ENCODE data around the gene TCEAL1.
"Not testable (repeated sequence)": the region's sequence is repeated elsewhere in the genome, so short reads cannot be mapped to it uniquely, and the experiment has no call there.

Gene TCEAL1, protein sequence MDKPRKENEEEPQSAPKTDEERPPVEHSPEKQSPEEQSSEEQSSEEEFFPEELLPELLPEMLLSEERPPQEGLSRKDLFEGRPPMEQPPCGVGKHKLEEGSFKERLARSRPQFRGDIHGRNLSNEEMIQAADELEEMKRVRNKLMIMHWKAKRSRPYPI

DNA sequence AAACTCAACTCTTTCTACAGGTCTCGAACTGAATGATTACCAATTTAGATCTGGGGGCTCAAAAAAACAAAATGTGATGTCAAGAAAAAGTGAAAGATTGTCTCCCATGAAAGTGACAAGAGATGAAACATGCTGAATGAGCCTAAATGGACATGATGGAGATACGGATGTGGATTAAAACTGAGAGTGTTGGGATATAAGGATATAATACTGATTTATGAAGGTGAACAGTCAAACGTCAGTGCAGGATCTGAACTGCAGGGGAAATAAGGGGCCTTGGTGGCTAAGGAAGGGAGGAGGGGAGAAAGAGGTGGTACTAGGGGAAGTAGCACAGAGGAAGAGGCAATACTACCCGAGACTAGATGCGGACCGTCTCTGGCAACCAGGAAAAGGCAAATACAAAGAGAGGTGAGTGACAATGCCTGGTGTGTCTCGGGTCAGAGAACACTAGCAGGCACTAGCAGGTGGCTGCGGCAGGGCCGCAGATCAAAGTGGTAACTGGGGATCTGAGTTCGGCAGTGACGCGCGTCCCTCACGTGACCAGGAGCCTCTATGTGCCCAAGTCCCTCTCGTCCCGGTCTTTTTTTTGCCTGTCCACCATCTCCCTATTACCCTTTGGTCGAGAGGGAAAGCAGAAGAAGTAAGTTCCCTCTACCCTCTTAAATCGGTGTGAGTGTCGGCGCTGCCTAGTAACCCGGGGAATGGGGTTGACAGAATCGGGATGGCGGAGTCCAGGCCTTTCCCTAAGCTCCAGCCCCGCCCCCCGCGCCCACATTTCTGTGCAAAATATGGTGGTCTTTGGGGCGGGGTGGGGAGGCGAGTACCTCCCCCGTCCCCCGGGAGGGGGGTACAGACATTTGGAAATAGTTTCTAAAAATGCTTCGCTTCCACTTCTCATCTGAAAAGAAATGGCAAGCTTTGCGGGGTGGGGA, at the start of gene TCEAL1:
Gene TCEAL1, plus strand, starts transcription at position 590 of the 932 bp plus-strand sequence. CDS start 942 bp downstream, outside the sequence.
- H3K9me3 Mint-ChIP-seq = no peaks in the 10 kb centered on the region
- peaks cover 18% of the 10 kb centered on the region for H3K4me1 Mint-ChIP-seq
- peak within 1 kb of the TSS; percentile 89 for H3K27ac Mint-ChIP-seq
- DNase-seq (ENCODE audit: low spot score in 2 of 2) (peak in 1 of 2 donors; percentile 54), ATAC-seq (peak; percentile 77)
- H3K4me3 Mint-ChIP-seq = peak within 1 kb of the TSS; percentile 86
- no peaks in the 10 kb centered on the region for H3K36me3 Mint-ChIP-seq

- H3K36me3 Mint-ChIP-seq = no peaks in the 10 kb centered on the region
- no peak overlapping the region for H3K27ac Mint-ChIP-seq
- ATAC-seq (no peak), DNase-seq (ENCODE audit: low spot score in 2 of 2) (no peak)
- peak overlapping the region; percentile 74 for H3K4me3 Mint-ChIP-seq
- peaks cover 14% of the 10 kb centered on the region for H3K4me1 Mint-ChIP-seq
- no peaks in the 10 kb centered on the region for H3K9me3 Mint-ChIP-seq
Observed at GRCh38 chrX:103584596-103584995, 44.2 kb upstream of the TCEAL1 start.

- DNase-seq (ENCODE audit: low spot score in 2 of 2) = peak in 1 of 2 donors; percentile 44
- H3K36me3 Mint-ChIP-seq = no peaks in the 10 kb centered on the region
- H3K27ac Mint-ChIP-seq = peak within 1 kb of the TSS; percentile 64
- H3K9me3 Mint-ChIP-seq = no peaks in the 10 kb centered on the region
- H3K4me3 Mint-ChIP-seq = peak within 1 kb of the TSS; percentile 74
- H3K4me1 Mint-ChIP-seq = peaks cover 14% of the 10 kb centered on the region
- ATAC-seq = peak; percentile 76
Observed at GRCh38 chrX:103585411-103586313, 43.1 kb upstream of the TCEAL1 start, which contains the start of gene TCEAL4. Gene TCEAL4 (plus strand): TSS chrX:103585515. CDS start chrX:103586676, 1,161 bp downstream.

DNA sequence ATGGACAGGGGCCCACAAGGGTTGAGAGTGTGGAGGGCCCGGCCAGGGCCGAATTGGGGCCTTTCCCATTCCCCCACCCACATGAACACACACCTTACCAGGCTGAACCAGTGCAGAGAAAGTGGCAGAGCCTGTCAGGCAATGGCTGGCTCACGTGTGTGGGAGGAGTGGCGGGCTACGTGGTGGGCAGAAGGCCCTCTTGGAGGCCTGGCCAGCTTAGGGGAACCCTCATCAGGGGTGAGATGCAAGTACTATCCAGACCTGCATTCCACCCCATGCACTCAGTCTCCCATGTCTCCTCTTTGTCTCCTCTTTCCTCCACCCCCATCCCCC, 42.5 kb upstream of the TCEAL1 start:
- Mint-ChIP-seq H3K9me3 (no peaks in the 10 kb centered on the region), H3K27ac (peak overlapping the region; percentile 64), H3K4me1 (peaks cover 14% of the 10 kb centered on the region), H3K36me3 (no peaks in the 10 kb centered on the region), H3K4me3 (peak overlapping the region; percentile 74)
- DNase-seq (ENCODE audit: low spot score in 2 of 2) (no peak), ATAC-seq (peak; percentile 21)

- ATAC-seq (no peak), DNase-seq (ENCODE audit: low spot score in 2 of 2) (no peak)
- Mint-ChIP-seq H3K4me3 (peak overlapping the region; percentile 74), H3K36me3 (no peaks in the 10 kb centered on the region), H3K9me3 (no peaks in the 10 kb centered on the region), H3K27ac (no peak overlapping the region), H3K4me1 (peaks cover 14% of the 10 kb centered on the region)
Observed at GRCh38 chrX:103586659-103587058, 42.1 kb upstream of the TCEAL1 start.

DNA sequence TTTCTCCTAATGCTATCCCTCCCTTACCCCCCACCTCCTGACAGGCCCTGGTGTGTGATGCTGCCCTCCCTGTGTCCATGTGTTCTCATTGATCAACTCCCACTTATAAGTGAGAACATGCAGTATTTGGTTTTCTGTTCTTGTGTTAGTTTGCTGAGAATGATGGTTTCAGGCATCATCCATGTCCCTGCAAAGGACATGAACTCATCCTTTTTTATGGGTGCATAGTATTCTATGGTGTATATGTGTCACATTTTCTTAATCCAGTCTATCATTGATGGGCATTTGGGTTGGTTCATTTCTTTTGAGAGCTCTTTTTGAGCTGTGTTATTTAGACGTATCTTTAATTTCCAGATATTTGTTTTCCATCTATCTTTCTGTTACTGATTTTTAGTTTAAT, 36.5 kb upstream of the TCEAL1 start:
- not testable (repeated sequence) for H3K4me3 Mint-ChIP-seq; DNase-seq (ENCODE audit: low spot score in 2 of 2); H3K9me3 Mint-ChIP-seq; H3K36me3 Mint-ChIP-seq; ATAC-seq; H3K27ac Mint-ChIP-seq; H3K4me1 Mint-ChIP-seq

- not testable (repeated sequence) for H3K9me3 Mint-ChIP-seq; H3K4me1 Mint-ChIP-seq; DNase-seq (ENCODE audit: low spot score in 2 of 2); H3K27ac Mint-ChIP-seq; H3K4me3 Mint-ChIP-seq; H3K36me3 Mint-ChIP-seq; ATAC-seq
Observed at GRCh38 chrX:103595202-103595601, 33.6 kb upstream of the TCEAL1 start.

GRCh38 chrX:103607364-103608305, 21.1 kb upstream of the TCEAL1 start, which contains the start of gene TCEAL3:
Gene TCEAL3 (plus strand): TSS chrX:103607963. CDS start chrX:103609065, 1,102 bp downstream.
- ATAC-seq (peak; percentile 86), DNase-seq (ENCODE audit: low spot score in 2 of 2) (peak in 1 of 2 donors; percentile 57)
- Mint-ChIP-seq H3K4me1 (peaks cover 6% of the 10 kb centered on the region), H3K36me3 (peaks cover 6% of the 10 kb centered on the region), H3K27ac (peak within 1 kb of the TSS; percentile 65), H3K9me3 (no peaks in the 10 kb centered on the region), H3K4me3 (peak within 1 kb of the TSS; percentile 64)

GRCh38 chrX:103608306-103608963, 20.3 kb upstream of the TCEAL1 start:
- Mint-ChIP-seq H3K27ac (peak overlapping the region; percentile 65), H3K9me3 (no peaks in the 10 kb centered on the region), H3K4me3 (peak overlapping the region; percentile 64), H3K36me3 (peaks cover 6% of the 10 kb centered on the region), H3K4me1 (peaks cover 6% of the 10 kb centered on the region)
- DNase-seq (ENCODE audit: low spot score in 2 of 2) = no peak
- ATAC-seq = no peak

DNA sequence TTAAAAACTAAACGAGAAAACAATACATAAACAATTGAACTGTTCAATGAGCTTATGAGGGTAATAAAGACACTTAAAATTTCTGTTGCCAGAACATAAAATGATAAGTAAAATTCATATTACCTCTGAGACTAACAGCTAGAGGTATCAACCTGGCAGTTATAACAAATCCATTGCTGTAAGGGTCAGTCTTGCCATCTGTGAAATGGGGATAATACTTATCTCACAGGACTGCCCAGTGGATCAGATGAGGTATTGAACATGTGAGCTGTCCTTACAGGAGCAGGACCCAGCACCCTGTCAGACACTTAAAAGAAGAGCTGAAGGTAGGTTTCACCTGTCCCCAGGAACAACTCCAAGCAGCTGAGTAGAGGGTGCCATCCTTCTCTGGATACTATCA, 18.5 kb upstream of the TCEAL1 start:
- ATAC-seq = no peak
- Mint-ChIP-seq H3K9me3 (no peaks in the 10 kb centered on the region), H3K36me3 (peaks cover 6% of the 10 kb centered on the region), H3K4me3 (no peak overlapping the region), H3K4me1 (peaks cover 6% of the 10 kb centered on the region), H3K27ac (no peak overlapping the region)
- DNase-seq (ENCODE audit: low spot score in 2 of 2) = no peak

DNA sequence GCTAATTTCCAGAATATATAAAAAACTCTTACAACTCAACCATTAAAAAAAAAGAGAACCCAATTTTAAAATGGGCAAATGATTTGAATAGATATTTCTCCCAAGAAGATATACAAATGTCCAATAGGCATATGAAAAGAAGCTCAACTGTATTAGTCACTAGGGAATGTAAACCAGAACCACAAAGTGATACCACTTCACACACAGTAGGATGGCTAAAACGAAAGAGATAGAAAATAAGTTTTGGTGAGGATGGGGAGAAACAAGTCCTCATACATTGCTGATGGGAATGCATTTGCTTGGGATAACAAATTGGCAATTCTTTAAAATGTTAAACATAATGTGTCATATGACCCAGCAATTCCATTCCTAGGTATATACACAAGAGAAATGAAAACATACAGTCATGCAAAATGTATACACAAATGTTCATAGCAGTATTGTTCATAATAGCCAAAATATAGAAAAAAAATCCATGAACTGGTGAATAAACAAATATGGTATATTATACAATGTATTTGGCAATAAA, 15.3 kb upstream of the TCEAL1 start:
- Mint-ChIP-seq H3K9me3 (no peaks in the 10 kb centered on the region), H3K4me1 (peaks cover 6% of the 10 kb centered on the region), H3K27ac (no peak overlapping the region), H3K4me3 (no peak overlapping the region), H3K36me3 (peaks cover 6% of the 10 kb centered on the region)
- DNase-seq (ENCODE audit: low spot score in 2 of 2) (no peak), ATAC-seq (no peak)

- no peak overlapping the region for H3K4me3 Mint-ChIP-seq
- H3K36me3 Mint-ChIP-seq = no peaks in the 10 kb centered on the region
- ATAC-seq (no peak), DNase-seq (ENCODE audit: low spot score in 2 of 2) (no peak)
- no peak overlapping the region for H3K27ac Mint-ChIP-seq
- no peaks in the 10 kb centered on the region for H3K4me1 Mint-ChIP-seq
- H3K9me3 Mint-ChIP-seq = no peaks in the 10 kb centered on the region
Observed at GRCh38 chrX:103614999-103615398, 13.8 kb upstream of the TCEAL1 start.

GRCh38 chrX:103615781-103616371, 12.9 kb upstream of the TCEAL1 start:
- Mint-ChIP-seq H3K4me1 (no peaks in the 10 kb centered on the region), H3K4me3 (no peak overlapping the region), H3K36me3 (no peaks in the 10 kb centered on the region), H3K9me3 (no peaks in the 10 kb centered on the region), H3K27ac (no peak overlapping the region)
- ATAC-seq (no peak), DNase-seq (ENCODE audit: low spot score in 2 of 2) (no peak)

All from stimulated activated effector memory CD8-positive, alpha-beta T cell treated with anti-CD3 and anti-CD28 coated beads, Interleukin-12 subunit alpha, Interleukin-12 subunit beta, amount 100 ng/mL, for 72 hours (primary cell).